ENCODE measurements around the gene ADAR. TPM values are rescaled to one million over a fixed set of nuclear protein-coding genes. Genes with fewer than 3 reads are reported as not detected.

The ADAR gene
- total and polyA plus RNA-seq, 4 donors, result 27.1 to 141 (median 107) TPM

DNA sequence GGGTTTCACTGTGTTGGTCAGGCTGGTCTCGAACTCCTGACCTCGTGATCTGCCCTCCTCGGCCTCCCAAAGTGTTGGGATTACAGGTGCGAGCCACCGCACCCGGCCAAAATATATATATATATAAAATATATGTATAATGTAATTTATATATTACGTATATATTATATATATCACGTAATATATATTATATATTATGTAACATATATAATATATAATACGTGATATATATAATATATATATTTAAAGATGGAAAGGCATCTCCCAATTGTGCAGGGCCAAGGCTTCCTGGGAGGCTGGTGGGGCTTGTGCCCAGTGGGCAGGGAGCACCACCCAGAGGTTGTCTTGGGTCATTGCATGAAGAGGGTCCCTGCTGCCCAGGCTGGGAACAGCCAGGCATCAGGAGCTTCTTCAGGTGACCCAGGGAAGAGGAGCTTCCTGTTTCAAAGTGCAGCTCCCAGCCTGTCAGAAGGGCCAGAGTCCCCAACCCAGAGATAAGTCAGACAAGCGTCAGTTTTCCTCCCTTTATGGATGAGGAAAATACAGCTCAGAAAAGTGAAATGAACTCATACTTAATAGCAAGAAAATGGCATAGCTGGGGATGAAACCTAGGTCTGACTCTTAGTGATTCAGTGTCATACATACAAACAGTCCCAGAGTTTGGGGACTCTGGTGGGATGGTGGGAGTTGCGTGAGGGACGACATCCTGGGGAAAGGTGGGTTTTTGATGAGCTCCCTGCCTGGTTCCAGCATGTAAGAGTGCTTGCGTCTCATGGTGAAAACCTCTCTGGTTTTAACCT, 61.5 kb downstream of the ADAR start:
- Histone ChIP-seq H3K27ac (ENCODE audit: low read depth in 1 of 2, low read length in 1 of 2) (no peak overlapping the region), H3K9ac (ENCODE audit: insufficient read depth in 1 of 2, low read length in 2 of 2) (no peak overlapping the region), H3K9me3 (ENCODE audit: control insufficient read depth in 4 of 4, insufficient read depth in 3 of 4, low read length in 3 of 4) (no peaks in the 10 kb centered on the region), H3K4me1 (ENCODE audit: control insufficient read depth in 5 of 5, insufficient read depth in 5 of 5, low read length in 5 of 5) (no peaks in the 10 kb centered on the region), H3K27me3 (ENCODE audit: control insufficient read depth in 3 of 3, insufficient read depth in 3 of 3, low read length in 2 of 3) (peaks cover 0 to 2% (median 0%) of the 10 kb centered on the region in 3 donors), H3K4me3 (no peak overlapping the region), H3K36me3 (ENCODE audit: control insufficient read depth in 4 of 4, insufficient read depth in 4 of 4, low read length in 4 of 4) (peaks cover 10 to 23% (median 18%) of the 10 kb centered on the region in 4 donors)
- TF ChIP-seq, protein P1, sequence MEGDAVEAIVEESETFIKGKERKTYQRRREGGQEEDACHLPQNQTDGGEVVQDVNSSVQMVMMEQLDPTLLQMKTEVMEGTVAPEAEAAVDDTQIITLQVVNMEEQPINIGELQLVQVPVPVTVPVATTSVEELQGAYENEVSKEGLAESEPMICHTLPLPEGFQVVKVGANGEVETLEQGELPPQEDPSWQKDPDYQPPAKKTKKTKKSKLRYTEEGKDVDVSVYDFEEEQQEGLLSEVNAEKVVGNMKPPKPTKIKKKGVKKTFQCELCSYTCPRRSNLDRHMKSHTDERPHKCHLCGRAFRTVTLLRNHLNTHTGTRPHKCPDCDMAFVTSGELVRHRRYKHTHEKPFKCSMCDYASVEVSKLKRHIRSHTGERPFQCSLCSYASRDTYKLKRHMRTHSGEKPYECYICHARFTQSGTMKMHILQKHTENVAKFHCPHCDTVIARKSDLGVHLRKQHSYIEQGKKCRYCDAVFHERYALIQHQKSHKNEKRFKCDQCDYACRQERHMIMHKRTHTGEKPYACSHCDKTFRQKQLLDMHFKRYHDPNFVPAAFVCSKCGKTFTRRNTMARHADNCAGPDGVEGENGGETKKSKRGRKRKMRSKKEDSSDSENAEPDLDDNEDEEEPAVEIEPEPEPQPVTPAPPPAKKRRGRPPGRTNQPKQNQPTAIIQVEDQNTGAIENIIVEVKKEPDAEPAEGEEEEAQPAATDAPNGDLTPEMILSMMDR (IDR thresholded peaks at IDR 0.05; ENCODE audit: control extremely low read depth, extremely low read depth), result peak; percentile 45
- 85% methylated on average over 13 of the region's 13 CpGs for WGBS, 2 donors
- DNase-seq, result peak; percentile 23 to 47 (median 34)
- ATAC-seq (ENCODE audit: insufficient read depth, low FRiP score), result peak; percentile 85

DNA sequence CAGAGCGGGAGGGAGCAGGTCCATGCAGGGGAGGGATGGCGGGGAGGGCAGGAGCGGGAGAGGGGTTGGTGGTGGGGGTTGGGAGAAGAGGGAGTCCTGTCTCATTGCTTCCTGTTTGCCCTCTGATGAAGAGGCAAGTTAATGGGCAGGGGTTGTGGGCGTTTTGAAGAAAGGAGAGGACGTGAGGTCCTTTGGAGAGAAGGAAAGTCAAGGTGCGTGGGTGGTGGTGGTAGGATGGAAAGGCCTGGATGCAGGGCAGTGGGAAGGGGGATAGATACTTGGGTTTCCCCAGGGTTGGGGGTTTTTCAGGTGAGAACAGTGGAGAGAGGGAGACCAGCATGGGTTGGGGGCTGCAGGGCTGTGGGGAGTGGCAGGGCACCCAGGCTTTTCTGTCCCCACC, 66.8 kb downstream of the ADAR start:
- Histone ChIP-seq H3K4me1 (ENCODE audit: control insufficient read depth in 5 of 5, insufficient read depth in 5 of 5, low read length in 5 of 5) (peaks cover 0 to 3% (median 0%) of the 10 kb centered on the region in 5 donors), H3K36me3 (ENCODE audit: control insufficient read depth in 4 of 4, insufficient read depth in 4 of 4, low read length in 4 of 4) (no peaks in the 10 kb centered on the region), H3K4me3 (no peak overlapping the region), H3K9ac (ENCODE audit: insufficient read depth in 1 of 2, low read length in 2 of 2) (no peak overlapping the region), H3K27me3 (ENCODE audit: control insufficient read depth in 3 of 3, insufficient read depth in 3 of 3, low read length in 2 of 3) (peaks cover 0 to 2% (median 2%) of the 10 kb centered on the region in 3 donors), H3K9me3 (ENCODE audit: control insufficient read depth in 4 of 4, insufficient read depth in 3 of 4, low read length in 3 of 4) (no peaks in the 10 kb centered on the region), H3K27ac (ENCODE audit: low read depth in 1 of 2, low read length in 1 of 2) (no peak overlapping the region)
- ATAC-seq (ENCODE audit: insufficient read depth, low FRiP score), result no peak
- 72 to 73% methylated on average over 6 of the region's 6 CpGs for WGBS, 2 donors
- DNase-seq, result no peak
- TF ChIP-seq, protein P1 (IDR thresholded peaks at IDR 0.05; ENCODE audit: control extremely low read depth, extremely low read depth), result no peak

DNA sequence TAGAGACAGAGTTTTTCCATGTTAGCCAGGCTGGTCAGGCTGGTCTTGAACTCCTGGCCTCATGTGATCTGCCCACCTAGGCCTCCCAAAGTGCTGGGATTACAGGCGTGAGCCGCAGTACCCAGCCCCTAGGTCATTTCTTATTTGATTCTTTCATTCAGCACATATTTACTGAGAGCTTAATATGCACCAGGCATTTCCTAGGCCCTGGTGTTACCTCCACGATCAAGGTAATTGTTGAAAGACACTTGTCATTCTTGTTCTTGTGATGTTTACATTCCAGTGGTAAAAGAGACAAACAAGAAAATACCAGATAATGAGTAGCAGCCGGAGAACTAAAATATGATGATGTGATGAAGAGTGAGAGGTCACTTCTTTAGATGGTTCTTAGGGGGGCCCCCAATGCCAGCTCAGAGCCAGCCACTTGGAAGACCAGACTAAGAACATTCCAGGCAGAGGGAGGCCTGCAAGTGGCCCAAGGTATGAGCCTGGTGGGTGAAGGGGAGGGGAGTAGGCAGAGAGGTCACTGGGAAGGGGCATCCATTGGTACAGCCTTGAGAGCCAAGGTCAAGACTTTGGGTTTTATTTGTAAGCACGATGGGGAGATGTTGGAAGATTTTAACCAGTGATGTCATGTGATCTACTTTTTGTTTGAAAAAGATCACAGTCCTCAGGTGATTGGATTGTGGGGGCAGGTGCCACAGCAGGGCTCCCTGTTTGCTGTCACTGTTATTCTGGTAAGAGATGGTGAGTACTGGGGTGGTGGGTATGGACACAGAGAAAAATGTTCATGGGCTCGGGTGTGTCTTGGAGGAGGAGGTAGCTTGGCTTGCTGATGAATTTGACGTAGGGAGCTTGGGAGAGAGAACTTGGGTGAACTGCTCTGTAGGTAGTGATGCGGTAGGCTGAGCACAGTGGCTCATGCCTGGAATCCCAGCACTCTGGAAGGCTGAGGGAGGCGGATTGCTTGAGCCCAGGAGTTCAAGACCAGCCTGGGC, 68.2 kb downstream of the ADAR start:
- Histone ChIP-seq H3K4me3 (no peak overlapping the region), H3K36me3 (ENCODE audit: control insufficient read depth in 4 of 4, insufficient read depth in 4 of 4, low read length in 4 of 4) (no peaks in the 10 kb centered on the region), H3K4me1 (ENCODE audit: control insufficient read depth in 5 of 5, insufficient read depth in 5 of 5, low read length in 5 of 5) (peaks cover 0 to 3% (median 0%) of the 10 kb centered on the region in 5 donors), H3K27me3 (ENCODE audit: control insufficient read depth in 3 of 3, insufficient read depth in 3 of 3, low read length in 2 of 3) (peaks cover 0 to 2% (median 2%) of the 10 kb centered on the region in 3 donors), H3K9me3 (ENCODE audit: control insufficient read depth in 4 of 4, insufficient read depth in 3 of 4, low read length in 3 of 4) (no peaks in the 10 kb centered on the region), H3K9ac (ENCODE audit: insufficient read depth in 1 of 2, low read length in 2 of 2) (no peak overlapping the region), H3K27ac (ENCODE audit: low read depth in 1 of 2, low read length in 1 of 2) (no peak overlapping the region)
- DNase-seq, result no peak
- TF ChIP-seq, protein P1 (IDR thresholded peaks at IDR 0.05; ENCODE audit: control extremely low read depth, extremely low read depth), result no peak
- WGBS, 2 donors, result 76 to 89% methylated on average over 9 of the region's 9 CpGs
- peak; percentile 28 for ATAC-seq (ENCODE audit: insufficient read depth, low FRiP score)

All from lung (tissue), 12 donors.